WTC11 (cell line): ENCODE data around the gene C19orf73. TPM values are rescaled to one million over a fixed set of nuclear protein-coding genes. Genes with fewer than 3 reads are reported as not detected.
"Not testable (repeated sequence)": the region's sequence is repeated elsewhere in the genome, so short reads cannot be mapped to it uniquely, and the experiment has no call there.

Experiments used
- ATAC-seq: fragments of 200-7000 bp; cut with Tn5 transposase; 2 replicates; pipeline ENCODE4 v1.10.0; 2021; ENCODE audit warnings: mild to moderate bottlenecking, moderate library complexity
- CTCF ChIA-PET: fragments of 300-600 bp; sonication (Branson Sonifier 250); formaldehyde crosslinking; loops from one replicate; lab custom pipeline; 2021; ENCODE audit warnings: antibody characterized with exemption; lab: Charles Lee
- POLR2A ChIA-PET: fragments of 350-600 bp; sonication (Branson Sonifier 250); formaldehyde crosslinking; loops from one replicate; lab custom pipeline; 2021; ENCODE audit warnings: antibody characterized with exemption; lab: Charles Lee
- DNase-seq: peaks from one replicate; pipeline ENCODE4 v3.0.0; 2021; ENCODE audit warnings: low spot score
- H3K27ac Mint-ChIP-seq: 2 replicates; pipeline ENCODE4 v1.8.0; 2021; ENCODE audit warnings: mixed read lengths
- H3K27me3 Mint-ChIP-seq: 2 replicates; pipeline ENCODE4 v1.8.0; 2021; ENCODE audit warnings: low read depth, mild to moderate bottlenecking, moderate library complexity, mixed read lengths
- H3K36me3 Mint-ChIP-seq: 2 replicates; pipeline ENCODE4 v1.8.0; 2021; ENCODE audit warnings: mixed read lengths
- H3K4me1 Mint-ChIP-seq: 2 replicates; pipeline ENCODE4 v1.8.0; 2022; ENCODE audit warnings: mixed read lengths
- H3K4me3 Mint-ChIP-seq: 2 replicates; pipeline ENCODE4 v1.8.0; 2021; ENCODE audit warnings: mild to moderate bottlenecking, moderate library complexity, mixed read lengths
- H3K9me3 Mint-ChIP-seq: 2 replicates; pipeline ENCODE4 v1.8.0; 2021; ENCODE audit warnings: mixed read lengths
- ARID4B ChIP-seq: sonication (generic); formaldehyde crosslinking; IDR thresholded peaks from 2 replicates; pipeline ENCODE4 v1.8.0; 2023; ENCODE audit warnings: missing genetic modification reagents, mild to moderate bottlenecking, borderline replicate concordance
- CREB1 ChIP-seq: sonication (generic); formaldehyde crosslinking; IDR thresholded peaks from 2 replicates; pipeline ENCODE4 v1.8.0; 2023; ENCODE audit warnings: mild to moderate bottlenecking, missing genetic modification reagents
- ESRRA ChIP-seq: sonication (generic); formaldehyde crosslinking; IDR thresholded peaks from 2 replicates; pipeline ENCODE4 v1.8.1; 2022; ENCODE audit warnings: mild to moderate bottlenecking, missing genetic modification reagents, borderline replicate concordance
- FOXJ3 ChIP-seq: sonication (generic); formaldehyde crosslinking; IDR thresholded peaks from 2 replicates; pipeline ENCODE4 v1.9.0; 2021; ENCODE audit warnings: missing genetic modification reagents, mild to moderate bottlenecking, borderline replicate concordance
- FOXK1 ChIP-seq: sonication (generic); formaldehyde crosslinking; IDR thresholded peaks from 2 replicates; pipeline ENCODE4 v1.8.0; 2022; ENCODE audit warnings: mild to moderate bottlenecking, moderate library complexity, missing genetic modification reagents
- GABPB1 ChIP-seq: sonication (generic); formaldehyde crosslinking; IDR thresholded peaks from 2 replicates; pipeline ENCODE4 v1.8.1; 2023; ENCODE audit warnings: mild to moderate bottlenecking, missing genetic modification reagents
- JUN ChIP-seq: sonication (generic); formaldehyde crosslinking; IDR thresholded peaks from 2 replicates; pipeline ENCODE4 v1.8.0; 2023; ENCODE audit warnings: mild to moderate bottlenecking, missing genetic modification reagents
- MAX ChIP-seq: sonication (generic); formaldehyde crosslinking; IDR thresholded peaks from 2 replicates; pipeline ENCODE4 v1.8.0; 2022; ENCODE audit warnings: mild to moderate bottlenecking, missing genetic modification reagents
- MYBL2 ChIP-seq: sonication (generic); formaldehyde crosslinking; IDR thresholded peaks from 2 replicates; pipeline ENCODE4 v1.8.1; 2023; ENCODE audit warnings: mild to moderate bottlenecking, moderate library complexity, missing genetic modification reagents
- ZNF138 ChIP-seq: sonication (generic); formaldehyde crosslinking; conservative IDR thresholded peaks from 2 replicates; pipeline ENCODE4 v1.8.1; 2022; ENCODE audit warnings: mild to moderate bottlenecking, moderate library complexity, missing genetic modification reagents
- ZNF263 ChIP-seq: sonication (generic); formaldehyde crosslinking; IDR thresholded peaks from 2 replicates; pipeline ENCODE4 v1.8.1; 2022; ENCODE audit warnings: low read depth, mild to moderate bottlenecking, moderate library complexity, missing genetic modification reagents
- ZNF317 ChIP-seq: sonication (generic); formaldehyde crosslinking; IDR thresholded peaks from 2 replicates; pipeline ENCODE4 v1.8.1; 2023; ENCODE audit warnings: low read depth, mild to moderate bottlenecking, moderate library complexity, missing genetic modification reagents, borderline replicate concordance
- ZNF532 ChIP-seq: fragments of 250-450 bp; sonication (Bioruptor Pico); IDR thresholded peaks from 2 replicates; pipeline ENCODE4 v1.9.0; 2021; ENCODE audit warnings: mild to moderate bottlenecking, borderline replicate concordance
- total RNA-seq: library from RNA; stranded (reverse); gene quantifications from 3 replicates; pipeline ENCODE4 v1.2.3, GENCODE V29; 2021

The C19orf73 gene
- total RNA-seq, 1 experiment from 2014 or later = 3.2 TPM

GRCh38 chr19:49081273-49081672 lies 37.7 kb downstream of the C19orf73 start:
- Mint-ChIP-seq H3K27me3 (peaks cover 35% of the 10 kb centered on the region), H3K4me1 (peaks cover 9% of the 10 kb centered on the region), H3K27ac (no peak overlapping the region), H3K36me3 (0 out of 2 replicates have a peak, but pooled peaks cover 1% of the 10 kb centered on the region), H3K9me3 (peaks cover 3% of the 10 kb centered on the region; the same call in 1 of the 2 replicates), H3K4me3 (no peak overlapping the region)
- ChIA-PET CTCF (interaction anchor here (1.3 kb wide), 1 partner anchor 129 kb away, joined by 3 read pairs; no protein-coding TSS in a partner anchor), POLR2A (no interaction called here)
- TF ChIP-seq MYBL2 (CRISPR knock-in tag) (no peak), CREB1 (no peak), FOXK1 (CRISPR knock-in tag) (no peak), ESRRA (CRISPR knock-in tag) (no peak), JUN (no peak), GABPB1 (no peak), ARID4B (CRISPR knock-in tag) (no peak), ZNF263 (CRISPR knock-in tag) (no peak)
- DNase-seq (no peak), ATAC-seq (no peak)

- POLR2A ChIA-PET = no interaction called here
- DNase-seq = no peak
- H3K27ac Mint-ChIP-seq = no peak overlapping the region
- TF ChIP-seq MAX (CRISPR knock-in tag) = no peak
- no peak for TF ChIP-seq ZNF317 (CRISPR knock-in tag)
- TF ChIP-seq ZNF138 = no peak
- no peak for TF ChIP-seq ZNF532
- no peak for TF ChIP-seq FOXJ3 (CRISPR knock-in tag)
- TF ChIP-seq, all 79 proteins: peak for 0
- peaks cover 3% of the 10 kb centered on the region; the same call in 1 of the 2 replicates for H3K9me3 Mint-ChIP-seq
- peaks cover 44% of the 10 kb centered on the region for H3K27me3 Mint-ChIP-seq
- no peaks in the 10 kb centered on the region for H3K36me3 Mint-ChIP-seq
- CTCF ChIA-PET = interaction anchor here (1.3 kb wide), 1 partner anchor 130 kb away, joined by 3 read pairs; no protein-coding TSS in a partner anchor
- peaks cover 4% of the 10 kb centered on the region for H3K4me1 Mint-ChIP-seq
- H3K4me3 Mint-ChIP-seq = no peak overlapping the region
- ATAC-seq = no peak
Measured at GRCh38 chr19:49080392-49080791, 38.6 kb downstream of the C19orf73 start.

- POLR2A ChIA-PET = interaction anchor here (0.6 kb wide), 1 partner anchor 26 kb away, joined by 9 read pairs; no protein-coding TSS in a partner anchor
- not testable (repeated sequence) for H3K27ac Mint-ChIP-seq, H3K4me1 Mint-ChIP-seq, H3K36me3 Mint-ChIP-seq, ATAC-seq, H3K9me3 Mint-ChIP-seq, H3K4me3 Mint-ChIP-seq
- peaks cover 74% of the 10 kb centered on the region for H3K27me3 Mint-ChIP-seq
- CTCF ChIA-PET = interaction anchor here (0.6 to 2.8 kb wide), 16 partner anchors 9 to 150 kb away, joined by 3 to 38 read pairs (median 12); partner anchors contain the start of genes CGB2, CGB7, GYS1 and LHB
- peak; percentile 61 for DNase-seq
Measured at GRCh38 chr19:49074869-49075268, 44.1 kb downstream of the C19orf73 start.
